ENCODE results near the gene AFG3L2.

Gene AFG3L2

GRCh38 chr18:12366379-12366778 is 10.6 kb downstream of the AFG3L2 start:
- no peak overlapping the region for H3K9ac ChIP-seq (ENCODE audit: low read length)
- peaks cover 16% of the 10 kb centered on the region for H4K20me1 ChIP-seq (ENCODE audit: insufficient read depth, low read length)
- no peak overlapping the region for H3K4me3 ChIP-seq (ENCODE audit: low read length)
- no peaks in the 10 kb centered on the region for H3K9me3 ChIP-seq (ENCODE audit: insufficient read depth, low read length)
- peaks cover 61% of the 10 kb centered on the region for H3K36me3 ChIP-seq (replicated peaks; ENCODE audit: low read depth, low read length)
- peaks cover 84% of the 10 kb centered on the region for H3K79me2 ChIP-seq (ENCODE audit: low read length)
- no peaks in the 10 kb centered on the region for H3K27me3 ChIP-seq (ENCODE audit: low read depth, low read length)
- TF ChIP-seq EZH2phosphoT487 (IDR thresholded peaks at IDR 0.05; ENCODE audit: low read depth), result no peak
- no peak for TF ChIP-seq CTCF (IDR thresholded peaks at IDR 0.05; ENCODE audit: low read depth, low read length)
- H2AFZ ChIP-seq (ENCODE audit: low read depth, low read length), result no peak overlapping the region
- no peak overlapping the region for H3K27ac ChIP-seq (ENCODE audit: low read length)
- no peak overlapping the region for H3K4me2 ChIP-seq (ENCODE audit: low read length)
- H3K4me1 ChIP-seq (ENCODE audit: low read length), result no peaks in the 10 kb centered on the region

GRCh38 chr18:12362473-12363174 is 14.4 kb downstream of the AFG3L2 start:
- Histone ChIP-seq H3K9ac (ENCODE audit: low read length) (no peak overlapping the region), H3K27me3 (ENCODE audit: low read depth, low read length) (no peaks in the 10 kb centered on the region)

GRCh38 chr18:12361770-12362378 is 15.2 kb downstream of the AFG3L2 start:
- H3K27ac ChIP-seq (ENCODE audit: low read length), result no peak overlapping the region
- peaks cover 61% of the 10 kb centered on the region for H3K36me3 ChIP-seq (replicated peaks; ENCODE audit: low read depth, low read length)
- H3K79me2 ChIP-seq (ENCODE audit: low read length), result peaks cover 53% of the 10 kb centered on the region
- no peak overlapping the region for H3K4me3 ChIP-seq (ENCODE audit: low read length)
- no peak overlapping the region for H3K4me2 ChIP-seq (ENCODE audit: low read length)
- no peak overlapping the region for H2AFZ ChIP-seq (ENCODE audit: low read depth, low read length)
- H4K20me1 ChIP-seq (ENCODE audit: insufficient read depth, low read length), result peaks cover 10% of the 10 kb centered on the region
- TF ChIP-seq EZH2phosphoT487 (IDR thresholded peaks at IDR 0.05; ENCODE audit: low read depth) (no peak), CTCF (IDR thresholded peaks at IDR 0.05; ENCODE audit: low read depth, low read length) (no peak)
- no peaks in the 10 kb centered on the region for H3K9me3 ChIP-seq (ENCODE audit: insufficient read depth, low read length)
- no peak overlapping the region for H3K9ac ChIP-seq (ENCODE audit: low read length)
- H3K27me3 ChIP-seq (ENCODE audit: low read depth, low read length), result no peaks in the 10 kb centered on the region
- peaks cover 4% of the 10 kb centered on the region; the same call in 1 of the 2 replicates for H3K4me1 ChIP-seq (ENCODE audit: low read length)

More at GRCh38 chr18:12362473-12363174, 14.4 kb downstream of the AFG3L2 start:
- H4K20me1 ChIP-seq (ENCODE audit: insufficient read depth, low read length), result peaks cover 13% of the 10 kb centered on the region
- TF ChIP-seq EZH2phosphoT487 (IDR thresholded peaks at IDR 0.05; ENCODE audit: low read depth) (no peak), CTCF (IDR thresholded peaks at IDR 0.05; ENCODE audit: low read depth, low read length) (no peak)
- H2AFZ ChIP-seq (ENCODE audit: low read depth, low read length), result no peak overlapping the region
- no peak overlapping the region for H3K4me3 ChIP-seq (ENCODE audit: low read length)
- H3K4me2 ChIP-seq (ENCODE audit: low read length), result no peak overlapping the region
- peaks cover 61% of the 10 kb centered on the region for H3K79me2 ChIP-seq (ENCODE audit: low read length)
- no peaks in the 10 kb centered on the region for H3K9me3 ChIP-seq (ENCODE audit: insufficient read depth, low read length)
- peaks cover 64% of the 10 kb centered on the region for H3K36me3 ChIP-seq (replicated peaks; ENCODE audit: low read depth, low read length)
- peaks cover 4% of the 10 kb centered on the region; the same call in 1 of the 2 replicates for H3K4me1 ChIP-seq (ENCODE audit: low read length)
- no peak overlapping the region for H3K27ac ChIP-seq (ENCODE audit: low read length)

GRCh38 chr18:12359515-12359927 is 17.5 kb downstream of the AFG3L2 start:
- Histone ChIP-seq H3K9ac (ENCODE audit: low read length) (no peak overlapping the region), H3K36me3 (replicated peaks; ENCODE audit: low read depth, low read length) (peaks cover 53% of the 10 kb centered on the region), H3K4me3 (ENCODE audit: low read length) (no peak overlapping the region), H3K27ac (ENCODE audit: low read length) (no peak overlapping the region), H3K27me3 (ENCODE audit: low read depth, low read length) (no peaks in the 10 kb centered on the region), H2AFZ (ENCODE audit: low read depth, low read length) (no peak overlapping the region), H3K9me3 (ENCODE audit: insufficient read depth, low read length) (no peaks in the 10 kb centered on the region), H3K4me1 (ENCODE audit: low read length) (peaks cover 4% of the 10 kb centered on the region; the same call in 1 of the 2 replicates), H3K4me2 (ENCODE audit: low read length) (no peak overlapping the region), H4K20me1 (ENCODE audit: insufficient read depth, low read length) (peaks cover 6% of the 10 kb centered on the region; the same call in 1 of the 2 replicates), H3K79me2 (ENCODE audit: low read length) (peaks cover 35% of the 10 kb centered on the region)
- TF ChIP-seq CTCF (IDR thresholded peaks at IDR 0.05; ENCODE audit: low read depth, low read length) (no peak), EZH2phosphoT487 (IDR thresholded peaks at IDR 0.05; ENCODE audit: low read depth) (no peak)
